Fibroblast of lung (primary cell): ENCODE data around the gene DYNLT1. TPM values are rescaled to one million over a fixed set of nuclear protein-coding genes. Genes with fewer than 3 reads are reported as not detected.

Experiments
- DNase-seq, 2 donors: peaks; one replicate each; pipeline versions ENCODE4 v3.0.0 to v3.0.0-alpha.2; 2010; ENCODE audit warnings: low read depth in 2 of 2
- H2AFZ ChIP-seq: 2 replicates; pipeline ENCODE4 v1.5.1; 2012; ENCODE audit warnings: low read length, control low read depth, inconsistent platforms
- H3K27ac ChIP-seq: 2 replicates; pipeline ENCODE4 v1.5.1; 2011; ENCODE audit warnings: low read length, control low read depth; ENCODE audit not compliant: insufficient read depth
- H3K27me3 ChIP-seq: 2 replicates; pipeline ENCODE4 v1.5.1; 2011; ENCODE audit warnings: mild to moderate bottlenecking, low read length; ENCODE audit not compliant: control insufficient read depth, insufficient read depth
- H3K36me3 ChIP-seq: 2 replicates; pipeline ENCODE4 v1.5.1; 2011; ENCODE audit warnings: low read length; ENCODE audit not compliant: control insufficient read depth, insufficient read depth
- H3K4me1 ChIP-seq: 2 replicates; pipeline ENCODE4 v1.5.1; 2011; ENCODE audit warnings: low read length; ENCODE audit not compliant: control insufficient read depth, insufficient read depth; ENCODE audit errors: extremely low read depth
- H3K4me2 ChIP-seq: 2 replicates; pipeline ENCODE4 v1.5.1; 2011; ENCODE audit warnings: low read length, control low read depth; ENCODE audit not compliant: insufficient read depth; ENCODE audit errors: extremely low read depth
- H3K4me3 ChIP-seq, 4 experiments: fragments of 200-600 bp in 1 of 4; sonication (generic) in 1 of 4; replicated peaks in 1 of 4; 2 replicates each; pipeline ENCODE4 v1.5.1; 2011 to 2016; ENCODE audit warnings: low read length in 4 of 4, low read depth in 3 of 4, mild to moderate bottlenecking in 3 of 4, control low read depth in 2 of 4, inconsistent platforms in 1 of 4, mixed read lengths in 1 of 4; ENCODE audit not compliant: insufficient read depth in 1 of 4; ENCODE audit errors: control extremely low read depth in 1 of 4
- H3K79me2 ChIP-seq: 2 replicates; pipeline ENCODE4 v1.5.1; 2012; ENCODE audit warnings: mild to moderate bottlenecking, low read length, inconsistent platforms; ENCODE audit not compliant: control insufficient read depth, insufficient read depth
- H3K9ac ChIP-seq: 2 replicates; pipeline ENCODE4 v1.5.1; 2011; ENCODE audit warnings: mild to moderate bottlenecking, low read length, control low read depth; ENCODE audit not compliant: insufficient read depth
- H3K9me3 ChIP-seq: 2 replicates; pipeline ENCODE4 v1.5.1; 2012; ENCODE audit warnings: low read depth, low read length; ENCODE audit not compliant: control insufficient read depth, insufficient read depth
- H4K20me1 ChIP-seq: 2 replicates; pipeline ENCODE4 v1.5.1; 2011; ENCODE audit warnings: low read length; ENCODE audit not compliant: control insufficient read depth, insufficient read depth; ENCODE audit errors: extremely low read depth
- CTCF ChIP-seq, 2 donors: IDR thresholded peaks in 1 of 2; conservative IDR thresholded peaks in 1 of 2; 1 replicate in 1 of 2; 2 replicates in 1 of 2; pipeline ENCODE4 v1.5.1; 2011 to 2012; ENCODE audit warnings: low read length in 2 of 2, control low read depth in 1 of 2, inconsistent platforms in 1 of 2, low read depth in 1 of 2, mild to moderate bottlenecking in 1 of 2
- EZH2 ChIP-seq: IDR thresholded peaks from 2 replicates; pipeline ENCODE4 v1.5.1; 2012; ENCODE audit warnings: low read length, control low read depth, mild to moderate bottlenecking; ENCODE audit errors: missing control alignments
- polyA plus RNA-seq, 2 donors: library from polyadenylated mRNA; depleted of rRNA in 1 of 2; stranded (reverse) in 1 of 2; unstranded in 1 of 2; fragments of >200 nt; gene quantifications; 2 replicates each; pipeline ENCODE4 v1.2.1, GENCODE V29; 2011 to 2012; ENCODE audit warnings: missing spikeins in 1 of 2
- total RNA-seq: library from RNA; depleted of rRNA; stranded (reverse); fragments of >200 nt; gene quantifications from 2 replicates; pipeline ENCODE4 v1.2.1, GENCODE V29; 2014

Gene DYNLT1
- total and polyA plus RNA-seq, 2 donors (not counting 1 experiment from before 2014, with no cell fraction given) = 92.3 to 296 TPM

DNA sequence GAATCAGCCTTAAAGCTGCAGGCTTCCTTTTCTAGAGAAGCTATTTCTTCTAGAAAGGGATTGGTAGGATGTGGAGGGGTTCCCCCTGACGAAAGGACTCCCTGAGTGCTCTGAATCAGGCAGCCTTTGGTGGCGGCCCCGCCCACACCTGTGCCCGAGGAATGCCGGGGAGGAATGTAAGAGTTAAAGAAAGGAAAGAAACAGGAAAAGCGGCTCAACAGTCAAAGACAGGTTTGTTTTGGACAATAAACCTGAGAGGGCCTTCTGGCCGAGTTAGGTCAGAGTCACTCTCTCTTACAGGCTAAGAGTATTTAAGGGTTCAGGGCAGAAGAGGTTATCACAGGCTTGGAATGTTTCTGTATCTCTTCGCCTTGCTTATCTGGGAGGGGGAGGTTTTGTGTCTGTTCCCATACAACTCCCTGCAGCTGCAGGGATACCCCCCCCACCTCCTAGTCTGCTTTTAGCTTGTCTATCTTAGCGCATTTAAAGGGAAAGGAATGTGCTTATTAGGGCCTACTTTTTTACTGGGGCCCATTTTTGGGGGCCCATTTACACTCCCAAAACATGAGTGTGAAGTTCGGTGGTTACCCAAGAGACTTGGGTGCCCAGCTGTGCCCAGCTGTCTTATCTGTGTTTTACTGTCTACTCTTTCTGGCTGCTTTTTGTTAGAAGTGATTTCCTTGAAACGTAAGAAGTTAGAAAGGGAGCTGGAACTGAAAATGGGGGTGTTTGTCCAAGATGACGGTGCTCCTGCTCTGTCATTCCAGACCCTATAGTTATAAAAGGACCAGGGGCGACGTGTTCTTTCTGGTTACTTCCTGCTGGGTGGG lies 32.8 kb downstream of the DYNLT1 start:
- Histone ChIP-seq H3K27ac (no peak overlapping the region), H3K9ac (no peak overlapping the region), H3K36me3 (peaks cover 17% of the 10 kb centered on the region), H2AFZ (no peak overlapping the region), H3K4me3 (no peak overlapping the region), H3K79me2 (no peaks in the 10 kb centered on the region), H3K27me3 (no peaks in the 10 kb centered on the region), H3K4me2 (no peak overlapping the region), H3K9me3 (no peaks in the 10 kb centered on the region), H3K4me1 (no peaks in the 10 kb centered on the region), H4K20me1 (no peaks in the 10 kb centered on the region)
- no peak for DNase-seq
- no peak for TF ChIP-seq EZH2
- TF ChIP-seq CTCF (conservative IDR thresholded peaks at IDR 0.05 in 1 of 2, IDR thresholded peaks at IDR 0.05 in 1 of 2; ENCODE audit: low read depth in 1 of 2, low read length in 2 of 2) = no peak

DNA sequence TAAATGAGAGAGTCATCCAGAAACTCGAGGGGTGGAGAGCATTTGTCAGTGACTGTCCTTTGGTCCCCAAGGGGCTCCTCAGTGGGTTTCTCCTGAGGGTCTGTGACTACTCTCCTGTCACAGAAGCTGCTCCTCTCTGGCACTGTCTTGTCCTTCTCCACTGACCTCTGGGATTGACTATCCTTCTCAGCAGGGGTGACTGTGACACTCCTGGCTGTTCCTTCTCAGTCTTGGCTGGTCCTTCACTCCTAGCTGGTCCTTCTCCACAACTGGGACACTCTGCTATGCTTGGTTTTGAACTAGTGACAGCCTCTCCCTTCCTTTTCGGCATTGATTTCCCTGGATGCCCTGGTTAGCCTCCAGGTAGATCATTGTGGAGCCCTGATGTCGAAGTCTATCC lies 33.5 kb downstream of the DYNLT1 start:
- Histone ChIP-seq H2AFZ (no peak overlapping the region), H3K4me1 (no peaks in the 10 kb centered on the region), H3K9me3 (no peaks in the 10 kb centered on the region), H3K4me2 (no peak overlapping the region), H3K27ac (no peak overlapping the region), H4K20me1 (no peaks in the 10 kb centered on the region), H3K4me3 (no peak overlapping the region), H3K27me3 (no peaks in the 10 kb centered on the region), H3K36me3 (peaks cover 22% of the 10 kb centered on the region), H3K9ac (no peak overlapping the region), H3K79me2 (no peaks in the 10 kb centered on the region)
- DNase-seq = no peak
- TF ChIP-seq CTCF (conservative IDR thresholded peaks at IDR 0.05 in 1 of 2, IDR thresholded peaks at IDR 0.05 in 1 of 2; ENCODE audit: low read depth in 1 of 2, low read length in 2 of 2) (no peak), EZH2 (no peak)

DNA sequence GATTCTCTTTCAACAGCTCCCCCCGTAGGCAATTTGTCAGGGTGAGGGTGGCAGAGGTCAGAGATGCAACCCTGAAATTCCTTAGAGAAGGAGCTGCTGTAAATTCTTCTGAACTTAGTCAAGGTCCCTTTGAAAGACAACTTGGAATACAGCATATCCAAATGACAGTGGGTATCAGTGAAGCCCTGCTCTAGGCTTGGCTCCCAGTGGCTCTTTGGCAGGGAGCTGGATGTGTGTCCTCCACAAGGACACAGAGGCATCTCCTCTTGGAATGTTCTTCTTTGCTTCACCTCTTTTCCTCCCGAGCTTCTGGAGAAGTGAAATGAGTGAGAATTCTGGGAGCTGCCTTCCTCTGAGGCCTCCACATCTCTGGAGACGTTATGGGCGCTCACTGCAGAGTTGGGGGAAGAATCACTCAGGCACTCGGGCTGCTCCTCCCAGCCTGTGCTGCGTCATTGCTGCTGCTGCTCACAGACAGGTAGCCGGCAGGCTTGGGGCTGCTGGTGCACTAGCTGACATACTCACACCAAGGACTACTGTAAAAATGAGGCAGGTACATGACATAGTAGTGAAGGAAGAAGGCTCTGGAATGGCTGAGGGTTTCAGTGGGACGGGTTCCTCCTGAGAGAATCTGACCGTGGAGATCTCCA lies 34.1 kb downstream of the DYNLT1 start:
- Histone ChIP-seq H4K20me1 (no peaks in the 10 kb centered on the region), H3K9ac (no peak overlapping the region), H3K9me3 (no peaks in the 10 kb centered on the region), H3K27me3 (no peaks in the 10 kb centered on the region), H2AFZ (no peak overlapping the region), H3K4me3 (no peak overlapping the region), H3K36me3 (peaks cover 24% of the 10 kb centered on the region), H3K4me2 (no peak overlapping the region), H3K27ac (no peak overlapping the region), H3K4me1 (no peaks in the 10 kb centered on the region), H3K79me2 (no peaks in the 10 kb centered on the region)
- TF ChIP-seq CTCF (conservative IDR thresholded peaks at IDR 0.05 in 1 of 2, IDR thresholded peaks at IDR 0.05 in 1 of 2; ENCODE audit: low read depth in 1 of 2, low read length in 2 of 2) (no peak), EZH2 (no peak)
- DNase-seq = no peak
